ENCODE data around the gene KIF5C. TPM values are rescaled to one million over a fixed set of nuclear protein-coding genes. Genes with fewer than 3 reads are reported as not detected.

KIF5C gene
- total RNA-seq, 1 experiment from 2014 or later: 0.87 TPM

DNA sequence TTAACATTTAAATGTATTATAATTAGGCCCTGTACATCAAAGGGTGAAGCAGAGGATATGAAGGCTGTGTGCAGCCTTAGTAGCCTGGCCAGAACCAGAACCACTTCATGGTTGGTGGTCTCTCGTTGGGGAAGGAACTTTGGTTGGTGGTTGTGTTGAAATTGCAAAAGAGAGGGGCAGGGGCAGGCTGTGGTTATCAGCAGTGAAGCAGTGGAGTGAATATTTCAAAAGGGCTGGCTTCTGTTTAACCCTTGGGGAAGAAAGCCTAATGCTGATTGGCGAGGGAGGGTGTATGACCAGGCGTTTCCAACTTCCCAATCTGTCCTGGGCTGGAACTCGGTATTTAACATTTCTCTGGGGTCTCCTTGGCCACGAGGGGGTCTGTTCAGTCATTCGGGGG, 112.3 kb downstream of the KIF5C start:
- intact Hi-C loops (cut with micrococcal nuclease; ENCODE audit: unreplicated experiment): no loop called here
- Mint-ChIP-seq H3K4me1 (ENCODE audit: low read depth, unreplicated experiment) (no peaks in the 10 kb centered on the region), H3K36me3 (ENCODE audit: insufficient read depth, unreplicated experiment) (no peaks in the 10 kb centered on the region), H3K27me3 (ENCODE audit: unreplicated experiment) (peaks cover 29% of the 10 kb centered on the region), H3K27ac (ENCODE audit: unreplicated experiment) (no peak overlapping the region), H3K9me3 (ENCODE audit: low read depth, unreplicated experiment) (no peaks in the 10 kb centered on the region), H3K4me3 (ENCODE audit: low read depth, unreplicated experiment) (no peak overlapping the region)
- CTCF ChIA-PET: no interaction called here
- DNase-seq: no peak
- no TSS peak for BruUV-seq (replicated peaks)
- TF ChIP-seq CTCF (IDR thresholded peaks at IDR 0.05; ENCODE audit: unreplicated experiment): no peak

DNA sequence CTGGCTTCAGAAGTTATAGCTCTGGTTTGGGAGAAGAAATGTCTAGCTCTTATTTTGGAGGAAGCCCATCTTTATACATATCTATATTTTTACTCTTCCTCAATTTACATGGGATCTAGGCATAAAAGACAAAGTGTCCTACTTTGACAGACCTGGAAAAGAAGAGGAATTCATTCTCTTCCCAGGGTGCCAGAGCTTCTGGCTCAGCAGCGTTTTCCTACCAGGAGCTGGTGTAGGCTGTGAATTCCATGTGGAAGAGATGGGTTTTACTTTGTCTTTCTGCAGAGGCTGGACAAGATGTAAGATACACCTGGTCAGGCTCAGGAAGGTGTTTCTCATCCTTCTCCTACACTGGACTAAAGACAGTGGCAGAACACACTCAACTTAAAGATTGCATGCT, 113.3 kb downstream of the KIF5C start:
- intact Hi-C loops (cut with micrococcal nuclease; ENCODE audit: unreplicated experiment): no loop called here
- no peaks in the 10 kb centered on the region for H3K36me3 Mint-ChIP-seq (ENCODE audit: insufficient read depth, unreplicated experiment)
- peaks cover 24% of the 10 kb centered on the region for H3K27me3 Mint-ChIP-seq (ENCODE audit: unreplicated experiment)
- no peak overlapping the region for H3K27ac Mint-ChIP-seq (ENCODE audit: unreplicated experiment)
- no peak overlapping the region for H3K4me3 Mint-ChIP-seq (ENCODE audit: low read depth, unreplicated experiment)
- DNase-seq: no peak
- H3K4me1 Mint-ChIP-seq (ENCODE audit: low read depth, unreplicated experiment): no peaks in the 10 kb centered on the region
- CTCF ChIA-PET: interaction anchor here (0.7 kb wide), 1 partner anchor 20 kb away, joined by 4 read pairs; no protein-coding TSS in a partner anchor
- BruUV-seq (replicated peaks): no TSS peak
- no peaks in the 10 kb centered on the region for H3K9me3 Mint-ChIP-seq (ENCODE audit: low read depth, unreplicated experiment)
- no peak for TF ChIP-seq CTCF (IDR thresholded peaks at IDR 0.05; ENCODE audit: unreplicated experiment)

DNA sequence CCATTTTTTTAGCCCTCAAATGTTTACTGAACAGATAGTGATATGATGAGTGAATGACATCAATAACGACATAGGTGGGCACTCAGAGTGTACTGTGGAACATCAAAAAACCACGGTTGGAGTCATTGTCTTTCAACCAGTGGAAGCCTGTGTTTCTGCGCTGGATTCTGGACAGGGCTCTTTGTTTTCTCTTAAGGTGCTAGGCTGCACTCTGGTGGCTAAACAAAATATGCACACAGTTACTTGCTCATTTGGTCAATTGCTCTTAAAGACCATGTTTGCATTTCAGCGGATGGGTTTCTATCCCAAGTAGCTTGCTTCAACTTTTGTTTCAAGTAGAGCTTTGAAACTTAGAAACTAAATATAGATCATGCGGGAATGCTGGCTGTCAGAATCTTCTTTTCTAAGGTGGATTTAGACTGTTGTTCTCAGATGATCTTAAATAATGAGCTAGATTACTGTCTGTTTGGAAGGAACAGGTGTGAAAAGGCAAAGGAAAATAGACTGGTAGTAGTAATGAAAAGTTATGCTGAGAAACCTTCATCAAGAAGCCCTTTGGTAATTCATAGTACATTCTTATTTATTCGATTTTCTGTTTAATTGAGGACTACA, 115.0 kb downstream of the KIF5C start:
- BruUV-seq (replicated peaks): no TSS peak
- peak; percentile 65 for DNase-seq
- CTCF ChIA-PET: interaction anchor here (0.7 to 1.1 kb wide), 2 partner anchors 66 to 481 kb away, joined by 3 to 7 read pairs; no protein-coding TSS in a partner anchor
- Mint-ChIP-seq H3K4me3 (ENCODE audit: low read depth, unreplicated experiment) (no peak overlapping the region), H3K27me3 (ENCODE audit: unreplicated experiment) (peaks cover 26% of the 10 kb centered on the region), H3K4me1 (ENCODE audit: low read depth, unreplicated experiment) (peaks cover 5% of the 10 kb centered on the region), H3K36me3 (ENCODE audit: insufficient read depth, unreplicated experiment) (no peaks in the 10 kb centered on the region), H3K27ac (ENCODE audit: unreplicated experiment) (no peak overlapping the region), H3K9me3 (ENCODE audit: low read depth, unreplicated experiment) (no peaks in the 10 kb centered on the region)
- TF ChIP-seq CTCF (IDR thresholded peaks at IDR 0.05; ENCODE audit: unreplicated experiment): peak; percentile 52
- intact Hi-C loops (cut with micrococcal nuclease; ENCODE audit: unreplicated experiment): loop anchor here (1.0 to 10.0 kb wide), 3 partner anchors 345 to 1049 kb away; partner anchors contain the start of gene EPC2

- CTCF ChIA-PET: no interaction called here
- peaks cover 10% of the 10 kb centered on the region for H3K4me1 Mint-ChIP-seq (ENCODE audit: low read depth, unreplicated experiment)
- no peak for TF ChIP-seq CTCF (IDR thresholded peaks at IDR 0.05; ENCODE audit: unreplicated experiment)
- intact Hi-C loops (cut with micrococcal nuclease; ENCODE audit: unreplicated experiment): loop anchor here (1.0 to 10.0 kb wide), 3 partner anchors 346 to 1050 kb away; partner anchors contain the start of gene EPC2
- no TSS peak for BruUV-seq (replicated peaks)
- no peak for DNase-seq
- H3K9me3 Mint-ChIP-seq (ENCODE audit: low read depth, unreplicated experiment): no peaks in the 10 kb centered on the region
- H3K27me3 Mint-ChIP-seq (ENCODE audit: unreplicated experiment): peaks cover 26% of the 10 kb centered on the region
- no peak overlapping the region for H3K4me3 Mint-ChIP-seq (ENCODE audit: low read depth, unreplicated experiment)
- H3K27ac Mint-ChIP-seq (ENCODE audit: unreplicated experiment): no peak overlapping the region
- no peaks in the 10 kb centered on the region for H3K36me3 Mint-ChIP-seq (ENCODE audit: insufficient read depth, unreplicated experiment)
Observed at GRCh38 chr2:148990968-148991367, 115.9 kb downstream of the KIF5C start.

Measured in Calu3 (cell line).